Fibroblast of lung (primary cell): ENCODE results near the gene PRRC2A. TPM values are rescaled to one million over a fixed set of nuclear protein-coding genes. Genes with fewer than 3 reads are reported as not detected.

Source experiments
- DNase-seq, 2 donors: peaks; one replicate each; pipeline versions ENCODE4 v3.0.0 to v3.0.0-alpha.2; 2010; ENCODE audit warnings: low read depth in 2 of 2
- H2AFZ ChIP-seq: 2 replicates; pipeline ENCODE4 v1.5.1; 2012; ENCODE audit warnings: low read length, control low read depth, inconsistent platforms
- H3K27ac ChIP-seq: 2 replicates; pipeline ENCODE4 v1.5.1; 2011; ENCODE audit warnings: low read length, control low read depth; ENCODE audit not compliant: insufficient read depth
- H3K27me3 ChIP-seq: 2 replicates; pipeline ENCODE4 v1.5.1; 2011; ENCODE audit warnings: mild to moderate bottlenecking, low read length; ENCODE audit not compliant: control insufficient read depth, insufficient read depth
- H3K36me3 ChIP-seq: 2 replicates; pipeline ENCODE4 v1.5.1; 2011; ENCODE audit warnings: low read length; ENCODE audit not compliant: control insufficient read depth, insufficient read depth
- H3K4me1 ChIP-seq: 2 replicates; pipeline ENCODE4 v1.5.1; 2011; ENCODE audit warnings: low read length; ENCODE audit not compliant: control insufficient read depth, insufficient read depth; ENCODE audit errors: extremely low read depth
- H3K4me2 ChIP-seq: 2 replicates; pipeline ENCODE4 v1.5.1; 2011; ENCODE audit warnings: low read length, control low read depth; ENCODE audit not compliant: insufficient read depth; ENCODE audit errors: extremely low read depth
- H3K4me3 ChIP-seq, 4 experiments: fragments of 200-600 bp in 1 of 4; sonication (generic) in 1 of 4; replicated peaks in 1 of 4; 2 replicates each; pipeline ENCODE4 v1.5.1; 2011 to 2016; ENCODE audit warnings: low read length in 4 of 4, low read depth in 3 of 4, mild to moderate bottlenecking in 3 of 4, control low read depth in 2 of 4, inconsistent platforms in 1 of 4, mixed read lengths in 1 of 4; ENCODE audit not compliant: insufficient read depth in 1 of 4; ENCODE audit errors: control extremely low read depth in 1 of 4
- H3K79me2 ChIP-seq: 2 replicates; pipeline ENCODE4 v1.5.1; 2012; ENCODE audit warnings: mild to moderate bottlenecking, low read length, inconsistent platforms; ENCODE audit not compliant: control insufficient read depth, insufficient read depth
- H3K9ac ChIP-seq: 2 replicates; pipeline ENCODE4 v1.5.1; 2011; ENCODE audit warnings: mild to moderate bottlenecking, low read length, control low read depth; ENCODE audit not compliant: insufficient read depth
- H3K9me3 ChIP-seq: 2 replicates; pipeline ENCODE4 v1.5.1; 2012; ENCODE audit warnings: low read depth, low read length; ENCODE audit not compliant: control insufficient read depth, insufficient read depth
- H4K20me1 ChIP-seq: 2 replicates; pipeline ENCODE4 v1.5.1; 2011; ENCODE audit warnings: low read length; ENCODE audit not compliant: control insufficient read depth, insufficient read depth; ENCODE audit errors: extremely low read depth
- CTCF ChIP-seq, 2 donors: IDR thresholded peaks in 1 of 2; conservative IDR thresholded peaks in 1 of 2; 1 replicate in 1 of 2; 2 replicates in 1 of 2; pipeline ENCODE4 v1.5.1; 2011 to 2012; ENCODE audit warnings: low read length in 2 of 2, control low read depth in 1 of 2, inconsistent platforms in 1 of 2, low read depth in 1 of 2, mild to moderate bottlenecking in 1 of 2
- EZH2 ChIP-seq: IDR thresholded peaks from 2 replicates; pipeline ENCODE4 v1.5.1; 2012; ENCODE audit warnings: low read length, control low read depth, mild to moderate bottlenecking; ENCODE audit errors: missing control alignments
- polyA plus RNA-seq, 2 donors: library from polyadenylated mRNA; depleted of rRNA in 1 of 2; stranded (reverse) in 1 of 2; unstranded in 1 of 2; fragments of >200 nt; gene quantifications; 2 replicates each; pipeline ENCODE4 v1.2.1, GENCODE V29; 2011 to 2012; ENCODE audit warnings: missing spikeins in 1 of 2
- total RNA-seq: library from RNA; depleted of rRNA; stranded (reverse); fragments of >200 nt; gene quantifications from 2 replicates; pipeline ENCODE4 v1.2.1, GENCODE V29; 2014

Gene PRRC2A
- total and polyA plus RNA-seq, 2 donors (not counting 1 experiment from before 2014, with no cell fraction given): 26.9 to 46.6 TPM

GRCh38 chr6:31669676-31670075 is 49.2 kb downstream of the PRRC2A start, which contains the start of gene LY6G5B:
Gene LY6G5B, plus strand, starts transcription at chr6:31669976. Its CDS starts 975 bp downstream, at chr6:31670951.
- H3K27ac ChIP-seq: peak within 1 kb of the TSS; percentile 53
- TF ChIP-seq CTCF (conservative IDR thresholded peaks at IDR 0.05 in 1 of 2, IDR thresholded peaks at IDR 0.05 in 1 of 2; ENCODE audit: low read depth in 1 of 2, low read length in 2 of 2): no peak
- no peak for TF ChIP-seq EZH2
- peaks cover 34% of the 10 kb centered on the region for H3K79me2 ChIP-seq
- H3K4me2 ChIP-seq: no peak within 1 kb of the TSS
- H3K9me3 ChIP-seq: no peaks in the 10 kb centered on the region
- H3K4me1 ChIP-seq: peaks cover 10% of the 10 kb centered on the region
- no peak within 1 kb of the TSS for H2AFZ ChIP-seq
- H3K9ac ChIP-seq: no peak within 1 kb of the TSS
- H3K27me3 ChIP-seq: no peaks in the 10 kb centered on the region
- no peak for DNase-seq
- no peaks in the 10 kb centered on the region for H4K20me1 ChIP-seq
- peaks cover 33% of the 10 kb centered on the region for H3K36me3 ChIP-seq
- H3K4me3 ChIP-seq: no peak within 1 kb of the TSS

- H3K4me2 ChIP-seq: no peak overlapping the region
- H3K79me2 ChIP-seq: no peaks in the 10 kb centered on the region
- no peak overlapping the region for H3K9ac ChIP-seq
- TF ChIP-seq EZH2 (no peak), CTCF (conservative IDR thresholded peaks at IDR 0.05 in 1 of 2, IDR thresholded peaks at IDR 0.05 in 1 of 2; ENCODE audit: low read depth in 1 of 2, low read length in 2 of 2) (no peak)
- H2AFZ ChIP-seq: no peak overlapping the region
- H3K4me1 ChIP-seq: peaks cover 9% of the 10 kb centered on the region
- no peak overlapping the region for H3K27ac ChIP-seq
- DNase-seq: no peak
- H3K4me3 ChIP-seq: no peak overlapping the region
- peaks cover 9% of the 10 kb centered on the region for H3K36me3 ChIP-seq
- no peaks in the 10 kb centered on the region for H3K9me3 ChIP-seq
- H4K20me1 ChIP-seq: no peaks in the 10 kb centered on the region
- H3K27me3 ChIP-seq: no peaks in the 10 kb centered on the region
These were observed 55.9 kb downstream of the PRRC2A start for GRCh38 chr6:31676322-31676903.

GRCh38 chr6:31676904-31677303 is 56.4 kb downstream of the PRRC2A start:
- Histone ChIP-seq H3K79me2 (no peaks in the 10 kb centered on the region), H3K27me3 (no peaks in the 10 kb centered on the region), H3K4me2 (no peak overlapping the region), H3K36me3 (peaks cover 7% of the 10 kb centered on the region), H3K4me3 (no peak overlapping the region), H3K9me3 (no peaks in the 10 kb centered on the region), H2AFZ (no peak overlapping the region), H4K20me1 (no peaks in the 10 kb centered on the region), H3K9ac (no peak overlapping the region), H3K27ac (no peak overlapping the region), H3K4me1 (peaks cover 9% of the 10 kb centered on the region)
- TF ChIP-seq EZH2: no peak
- TF ChIP-seq CTCF (conservative IDR thresholded peaks at IDR 0.05 in 1 of 2, IDR thresholded peaks at IDR 0.05 in 1 of 2; ENCODE audit: low read depth in 1 of 2, low read length in 2 of 2): no peak
- DNase-seq: no peak
